Ishikawa (cell line): ENCODE results near the gene RPS6KA2.

Experiments
- CEBPB ChIP-seq: IDR thresholded peaks from 2 replicates; pipeline ENCODE4 v1.6.1; 2012
- CREB1 ChIP-seq: IDR thresholded peaks from 2 replicates; pipeline ENCODE4 v1.6.1; 2012; ENCODE audit warnings: low read depth
- EGR1 ChIP-seq: IDR thresholded peaks from 2 replicates; pipeline ENCODE4 v1.6.1; 2012
- EP300 ChIP-seq: IDR thresholded peaks from 2 replicates; pipeline ENCODE4 v1.6.1; 2012; ENCODE audit warnings: borderline replicate concordance
- FOXM1 ChIP-seq: IDR thresholded peaks from 2 replicates; pipeline ENCODE4 v1.6.1; 2012; ENCODE audit warnings: low read depth, borderline replicate concordance
- NFIC ChIP-seq: IDR thresholded peaks from 2 replicates; pipeline ENCODE4 v1.6.1; 2012
- RAD21 ChIP-seq: IDR thresholded peaks from 2 replicates; pipeline ENCODE4 v1.6.1; 2012; ENCODE audit warnings: low read depth
- TAF1 ChIP-seq: IDR thresholded peaks from 2 replicates; pipeline ENCODE4 v1.6.1; 2012; ENCODE audit warnings: low read depth, mild to moderate bottlenecking
- TCF12 ChIP-seq: IDR thresholded peaks from 2 replicates; pipeline ENCODE4 v1.6.1; 2012; ENCODE audit warnings: low read depth
- TEAD4 ChIP-seq: IDR thresholded peaks from 2 replicates; pipeline ENCODE4 v1.6.1; 2012
- YY1 ChIP-seq: IDR thresholded peaks from 2 replicates; pipeline ENCODE4 v1.6.1; 2012; ENCODE audit warnings: low read depth
- ZBTB7A ChIP-seq: IDR thresholded peaks from 2 replicates; pipeline ENCODE4 v1.6.1; 2012; ENCODE audit warnings: low read depth
- TF ChIP-seq, protein P1 (sequence below): IDR thresholded peaks from 2 replicates; pipeline ENCODE4 v1.6.1; 2012
- TF ChIP-seq, protein P2 (sequence below): IDR thresholded peaks from 2 replicates; pipeline ENCODE4 v1.6.1; 2012; ENCODE audit warnings: low read depth, mild to moderate bottlenecking
- TF ChIP-seq, protein P3 (sequence below): IDR thresholded peaks from 2 replicates; pipeline ENCODE4 v1.6.1; 2012

RPS6KA2 gene

DNA sequence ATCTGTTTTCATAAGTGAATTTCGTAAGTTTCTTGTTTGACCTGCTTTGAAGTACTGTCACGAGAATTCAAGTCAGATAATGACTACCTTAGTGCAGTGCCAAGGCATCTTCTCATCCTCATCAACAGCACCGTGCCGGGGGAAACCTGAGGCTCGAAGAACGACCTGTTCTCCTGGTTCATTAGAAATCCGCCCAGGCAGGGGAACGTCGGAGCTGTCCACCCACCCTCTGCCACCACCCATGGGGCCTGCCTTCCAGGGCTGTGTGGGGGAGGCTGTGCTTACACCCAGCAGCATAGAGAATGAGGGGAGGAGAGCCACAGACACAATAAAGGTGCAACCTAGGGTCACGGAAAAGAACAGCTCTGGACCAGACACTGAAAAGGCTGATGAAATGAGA, 142.2 kb downstream of the RPS6KA2 start:
- no peak for TF ChIP-seq EGR1
- no peak for TF ChIP-seq FOXM1
- TF ChIP-seq NFIC = no peak
- TF ChIP-seq EP300 = no peak
- TF ChIP-seq TCF12 = no peak
- no peak for TF ChIP-seq YY1
- no peak for TF ChIP-seq CREB1
- TF ChIP-seq RAD21 = no peak
- no peak for TF ChIP-seq TEAD4

DNA sequence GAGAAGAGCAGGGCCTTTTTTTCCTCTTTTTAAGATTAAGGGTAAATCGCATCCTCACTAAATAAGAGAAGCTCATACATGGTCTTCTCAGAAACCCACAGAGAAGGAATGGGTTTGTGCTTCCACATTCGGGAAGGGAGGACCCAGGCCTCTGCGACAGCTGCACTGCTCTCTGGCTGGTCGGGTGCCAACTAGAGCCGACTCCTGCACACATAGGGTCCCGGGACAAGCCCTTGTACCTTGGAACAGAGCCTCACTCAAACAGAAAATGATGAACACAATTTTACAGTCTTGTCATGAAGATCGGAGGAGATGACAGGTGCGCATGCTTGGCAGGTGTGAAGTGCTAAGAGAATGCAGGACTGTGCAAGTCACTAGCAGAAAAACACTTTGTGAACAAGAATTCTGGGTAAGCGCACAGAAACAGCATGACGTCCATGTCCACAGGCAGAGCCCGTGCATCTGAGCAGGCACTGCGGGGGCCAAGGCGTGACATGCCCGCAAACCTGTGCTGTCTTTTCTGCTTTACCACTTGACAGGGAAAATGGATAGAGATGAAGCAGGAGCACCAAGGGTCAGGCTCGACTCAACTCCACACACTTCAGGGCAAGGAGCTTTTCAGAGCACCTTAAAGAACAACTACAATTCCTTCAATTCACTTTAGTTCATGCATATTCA, 143.3 kb downstream of the RPS6KA2 start:
- TF ChIP-seq EGR1 (no peak), TAF1 (no peak), CREB1 (no peak), TEAD4 (no peak), ZBTB7A (no peak), RAD21 (no peak), FOXM1 (no peak), TCF12 (no peak), NFIC (no peak), EP300 (no peak), YY1 (no peak)
- TF ChIP-seq, protein P1, sequence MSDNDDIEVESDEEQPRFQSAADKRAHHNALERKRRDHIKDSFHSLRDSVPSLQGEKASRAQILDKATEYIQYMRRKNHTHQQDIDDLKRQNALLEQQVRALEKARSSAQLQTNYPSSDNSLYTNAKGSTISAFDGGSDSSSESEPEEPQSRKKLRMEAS = no peak
- TF ChIP-seq, protein P2, sequence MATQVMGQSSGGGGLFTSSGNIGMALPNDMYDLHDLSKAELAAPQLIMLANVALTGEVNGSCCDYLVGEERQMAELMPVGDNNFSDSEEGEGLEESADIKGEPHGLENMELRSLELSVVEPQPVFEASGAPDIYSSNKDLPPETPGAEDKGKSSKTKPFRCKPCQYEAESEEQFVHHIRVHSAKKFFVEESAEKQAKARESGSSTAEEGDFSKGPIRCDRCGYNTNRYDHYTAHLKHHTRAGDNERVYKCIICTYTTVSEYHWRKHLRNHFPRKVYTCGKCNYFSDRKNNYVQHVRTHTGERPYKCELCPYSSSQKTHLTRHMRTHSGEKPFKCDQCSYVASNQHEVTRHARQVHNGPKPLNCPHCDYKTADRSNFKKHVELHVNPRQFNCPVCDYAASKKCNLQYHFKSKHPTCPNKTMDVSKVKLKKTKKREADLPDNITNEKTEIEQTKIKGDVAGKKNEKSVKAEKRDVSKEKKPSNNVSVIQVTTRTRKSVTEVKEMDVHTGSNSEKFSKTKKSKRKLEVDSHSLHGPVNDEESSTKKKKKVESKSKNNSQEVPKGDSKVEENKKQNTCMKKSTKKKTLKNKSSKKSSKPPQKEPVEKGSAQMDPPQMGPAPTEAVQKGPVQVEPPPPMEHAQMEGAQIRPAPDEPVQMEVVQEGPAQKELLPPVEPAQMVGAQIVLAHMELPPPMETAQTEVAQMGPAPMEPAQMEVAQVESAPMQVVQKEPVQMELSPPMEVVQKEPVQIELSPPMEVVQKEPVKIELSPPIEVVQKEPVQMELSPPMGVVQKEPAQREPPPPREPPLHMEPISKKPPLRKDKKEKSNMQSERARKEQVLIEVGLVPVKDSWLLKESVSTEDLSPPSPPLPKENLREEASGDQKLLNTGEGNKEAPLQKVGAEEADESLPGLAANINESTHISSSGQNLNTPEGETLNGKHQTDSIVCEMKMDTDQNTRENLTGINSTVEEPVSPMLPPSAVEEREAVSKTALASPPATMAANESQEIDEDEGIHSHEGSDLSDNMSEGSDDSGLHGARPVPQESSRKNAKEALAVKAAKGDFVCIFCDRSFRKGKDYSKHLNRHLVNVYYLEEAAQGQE = no peak
- TF ChIP-seq, protein P3, sequence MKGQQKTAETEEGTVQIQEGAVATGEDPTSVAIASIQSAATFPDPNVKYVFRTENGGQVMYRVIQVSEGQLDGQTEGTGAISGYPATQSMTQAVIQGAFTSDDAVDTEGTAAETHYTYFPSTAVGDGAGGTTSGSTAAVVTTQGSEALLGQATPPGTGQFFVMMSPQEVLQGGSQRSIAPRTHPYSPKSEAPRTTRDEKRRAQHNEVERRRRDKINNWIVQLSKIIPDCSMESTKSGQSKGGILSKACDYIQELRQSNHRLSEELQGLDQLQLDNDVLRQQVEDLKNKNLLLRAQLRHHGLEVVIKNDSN = no peak

DNA sequence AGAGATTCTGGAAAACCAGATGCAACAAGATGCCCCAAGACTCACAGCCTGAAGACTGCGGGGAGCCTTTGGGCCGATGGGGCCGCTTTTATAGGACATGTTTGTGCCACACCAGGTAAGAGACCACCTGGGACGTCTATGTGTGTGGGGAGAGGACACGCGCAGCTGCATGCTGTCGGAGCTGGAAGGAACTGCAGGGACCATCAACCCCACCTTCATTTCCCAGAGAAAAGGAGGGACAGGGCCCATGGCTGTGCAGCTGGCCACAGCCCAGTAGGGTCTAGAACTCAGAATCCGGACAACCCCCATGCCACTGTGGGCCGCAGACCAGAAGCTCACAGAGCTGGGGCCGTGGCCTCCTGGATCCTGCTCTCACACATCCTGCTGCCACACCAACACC, 144.0 kb downstream of the RPS6KA2 start:
- TF ChIP-seq FOXM1 (no peak), TEAD4 (no peak)

DNA sequence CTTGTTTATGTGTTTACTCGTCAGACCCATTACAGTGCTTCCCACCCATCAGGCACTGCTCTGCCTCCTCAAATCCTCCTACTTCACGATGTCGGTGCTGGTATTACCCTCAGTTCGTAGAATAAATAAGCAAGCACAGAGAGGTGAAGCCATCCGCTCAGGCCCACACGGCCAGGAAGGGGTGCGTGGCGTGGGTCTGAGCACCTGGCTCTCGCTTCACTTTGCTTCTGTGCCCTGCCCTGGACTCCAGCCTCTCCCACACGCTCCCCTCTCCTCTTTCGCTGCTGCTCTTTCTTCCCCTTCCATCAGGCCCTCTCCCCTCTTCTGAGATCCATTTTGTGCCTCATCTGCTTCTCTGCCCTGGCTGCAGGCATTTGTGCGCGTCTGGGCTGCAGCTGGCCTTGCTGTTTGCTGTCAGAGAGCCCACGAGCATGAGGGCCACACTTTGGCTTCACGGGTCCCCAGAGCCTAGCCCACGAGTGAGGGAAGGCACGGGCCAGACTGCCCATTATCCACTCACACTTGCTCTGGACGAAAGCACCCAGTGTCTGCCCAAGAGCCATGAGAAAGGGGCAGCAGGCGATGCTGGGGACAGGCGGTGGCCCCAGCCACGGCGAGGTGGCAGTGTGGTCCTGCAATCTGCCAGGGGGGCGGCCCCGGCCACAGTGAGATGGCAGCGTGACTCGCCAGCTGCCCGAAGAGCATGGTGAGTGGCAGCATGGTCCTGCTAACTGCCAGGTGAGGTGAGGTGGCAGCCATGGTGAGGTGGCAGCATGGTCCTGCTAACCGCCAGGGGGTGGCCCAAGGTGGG, 148.1 kb downstream of the RPS6KA2 start:
- TF ChIP-seq, protein P3 = no peak
- no peak for TF ChIP-seq TEAD4
- TF ChIP-seq, protein P1 = no peak
- TF ChIP-seq RAD21 = no peak
- no peak for TF ChIP-seq YY1
- TF ChIP-seq, protein P2 = no peak
- no peak for TF ChIP-seq EGR1
- no peak for TF ChIP-seq FOXM1
- TF ChIP-seq NFIC = no peak
- no peak for TF ChIP-seq EP300
- TF ChIP-seq TCF12 = no peak
- no peak for TF ChIP-seq CEBPB
- no peak for TF ChIP-seq TAF1
- no peak for TF ChIP-seq CREB1
- TF ChIP-seq ZBTB7A = no peak

DNA sequence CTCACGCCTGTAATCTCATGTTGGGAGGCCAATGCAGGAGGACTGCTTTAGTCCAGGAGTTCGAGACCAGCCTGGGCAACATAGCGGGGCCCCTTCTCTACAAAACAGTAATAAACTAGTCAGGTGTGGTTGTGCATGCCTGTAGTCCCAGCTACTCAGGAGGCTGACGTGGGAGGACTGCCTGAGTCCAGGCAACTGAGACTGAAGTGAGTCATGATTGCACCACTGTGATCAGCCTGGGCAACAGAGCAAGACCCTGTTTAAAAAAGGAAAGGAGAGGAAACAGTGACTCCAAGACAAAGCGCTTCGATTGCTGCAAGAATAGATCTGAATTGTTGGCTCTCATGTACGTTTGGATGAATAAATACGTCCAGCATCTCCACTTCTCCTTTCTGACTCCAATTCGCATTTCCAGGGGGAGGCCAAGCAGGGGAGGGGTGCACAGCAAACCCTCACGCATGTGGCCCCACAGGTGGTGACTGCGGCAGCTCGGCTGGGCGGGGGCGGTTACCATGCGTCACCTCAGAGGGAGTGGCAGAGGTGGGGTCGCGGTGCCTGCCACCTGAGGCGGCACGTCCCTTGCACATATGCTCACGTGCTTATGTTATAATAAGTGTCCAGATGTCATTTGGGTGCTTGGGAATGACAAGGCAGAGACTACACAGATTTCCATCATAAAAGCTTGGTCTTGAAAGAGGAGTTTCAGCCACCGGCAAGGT, 149.2 kb downstream of the RPS6KA2 start:
- TF ChIP-seq, protein P1 = no peak
- TF ChIP-seq EP300 = no peak
- no peak for TF ChIP-seq TCF12
- TF ChIP-seq, protein P2 = no peak
- TF ChIP-seq, protein P3 = no peak
- no peak for TF ChIP-seq ZBTB7A
